Caki2 (cell line): ENCODE results near the gene PLEKHG4. TPM values are rescaled to one million over a fixed set of nuclear protein-coding genes. Genes with fewer than 3 reads are reported as not detected.

Source experiments
- DNase-seq: peaks from one replicate; pipeline ENCODE4 v3.0.0-alpha.2; 2015; ENCODE audit warnings: low read depth
- in situ Hi-C: cut with HindIII; loops from 2 replicates; pipeline ENCODE4 v1.10.0; 2016; ENCODE audit warnings: low sequenced_read_pairs, low pct_unique_long_range_greater_than_20kb, mixed read lengths
- total RNA-seq: library from RNA; depleted of rRNA; stranded (reverse); fragments of >200 nt; shearing (Covaris generic); gene quantifications from 2 replicates; pipeline ENCODE4 v1.2.3, GENCODE V29; 2014; ENCODE audit warnings: low replicate concordance

PLEKHG4 gene
- total RNA-seq, 1 experiment from 2014 or later, result 20.5 TPM

DNA sequence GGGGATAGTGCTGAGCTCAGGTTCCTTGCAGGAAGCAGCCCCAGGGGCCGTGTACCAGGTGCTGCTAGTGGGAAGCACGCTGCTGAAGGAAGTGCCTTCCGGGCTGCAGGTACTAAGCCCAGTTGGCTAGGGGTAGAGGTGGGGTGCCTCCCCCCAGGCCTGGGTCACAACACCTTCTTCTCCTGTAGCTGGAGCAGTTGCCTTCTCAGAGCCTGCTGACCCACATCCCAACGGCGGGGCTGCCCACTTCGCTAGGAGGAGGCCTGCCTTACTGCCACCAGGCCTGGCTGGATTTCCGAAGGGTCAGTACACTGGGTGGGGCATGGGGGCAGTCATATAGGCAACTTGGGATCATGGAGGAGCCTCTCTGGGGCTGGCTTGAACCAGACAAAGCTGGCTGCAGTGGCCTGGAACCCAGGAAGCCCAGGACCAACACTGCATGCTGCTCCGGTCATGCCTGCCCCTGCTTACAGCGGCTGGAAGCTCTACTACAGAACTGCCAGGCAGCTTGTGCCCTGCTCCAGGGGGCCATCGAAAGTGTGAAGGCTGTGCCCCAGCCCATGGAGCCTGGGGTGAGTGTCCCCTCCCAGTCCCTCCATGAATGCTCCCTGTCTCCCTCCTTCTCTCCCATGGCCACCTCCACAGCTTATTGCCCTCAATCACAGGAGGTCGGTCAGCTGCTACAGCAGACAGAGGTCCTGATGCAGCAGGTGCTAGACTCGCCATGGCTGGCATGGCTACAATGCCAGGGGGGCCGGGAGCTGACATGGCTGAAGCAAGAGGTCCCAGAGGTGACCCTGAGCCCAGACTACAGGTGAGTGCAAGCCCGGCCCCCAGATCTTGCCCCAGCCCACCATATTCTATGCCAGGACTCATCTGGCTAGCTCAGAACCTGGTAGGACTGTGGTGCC, 2.5 kb downstream of the PLEKHG4 start:
- no peak for DNase-seq
- in situ Hi-C loops, result no loop called here

DNA sequence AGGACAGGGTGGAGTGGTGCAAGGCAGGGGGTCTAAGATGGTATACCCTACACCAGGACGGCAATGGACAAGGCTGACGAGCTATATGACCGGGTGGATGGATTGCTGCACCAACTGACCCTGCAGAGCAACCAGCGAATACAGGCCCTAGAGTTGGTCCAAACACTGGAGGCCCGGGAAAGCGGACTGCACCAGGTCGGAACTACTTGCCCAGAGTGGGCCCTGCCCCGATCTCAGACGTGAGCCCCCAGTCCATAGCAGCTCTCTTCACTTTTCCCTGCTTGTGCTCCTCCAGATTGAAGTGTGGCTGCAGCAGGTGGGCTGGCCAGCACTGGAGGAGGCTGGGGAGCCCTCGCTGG, 3.1 kb downstream of the PLEKHG4 start:
- in situ Hi-C loops, result no loop called here
- DNase-seq, result no peak

DNA sequence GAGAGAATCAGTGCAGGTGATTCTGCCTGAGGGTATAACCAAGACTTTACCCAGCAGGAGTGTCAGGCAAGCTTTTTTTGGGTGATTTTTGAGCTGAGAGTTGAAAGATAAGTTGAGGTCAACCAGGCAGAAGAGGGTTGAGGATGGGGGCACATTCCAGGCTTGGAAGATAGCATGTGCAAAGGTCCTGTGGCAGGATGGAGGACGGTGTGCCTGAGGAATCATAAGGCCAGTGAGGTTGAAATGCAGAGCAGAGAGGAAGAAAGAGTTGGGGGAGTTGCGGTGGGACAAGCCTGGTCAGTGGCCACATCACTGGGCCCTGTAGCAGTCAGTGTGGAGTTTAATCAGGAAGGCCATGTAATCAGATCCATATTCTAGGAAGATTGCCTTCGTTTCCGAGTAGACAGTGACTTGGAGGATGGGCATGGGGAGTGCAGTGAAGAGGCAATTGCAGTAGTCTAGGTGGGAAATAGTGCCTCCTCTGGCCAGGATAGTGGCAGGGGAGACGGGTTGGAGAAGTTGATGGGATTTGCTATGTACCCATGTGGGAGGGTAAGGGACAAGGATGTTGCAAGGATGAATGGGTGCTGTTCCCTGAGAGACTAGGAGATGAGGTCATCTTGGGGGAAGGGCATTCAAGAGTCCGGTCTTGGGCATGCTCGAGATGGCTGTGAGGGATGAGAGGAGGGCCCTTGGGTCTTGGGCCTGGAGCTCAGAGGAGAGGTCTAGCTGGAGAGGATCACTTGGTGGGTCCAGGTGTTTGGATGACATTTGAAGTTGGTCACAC, 3.9 kb downstream of the PLEKHG4 start:
- in situ Hi-C loops, result no loop called here
- peak; percentile 17 for DNase-seq

DNA sequence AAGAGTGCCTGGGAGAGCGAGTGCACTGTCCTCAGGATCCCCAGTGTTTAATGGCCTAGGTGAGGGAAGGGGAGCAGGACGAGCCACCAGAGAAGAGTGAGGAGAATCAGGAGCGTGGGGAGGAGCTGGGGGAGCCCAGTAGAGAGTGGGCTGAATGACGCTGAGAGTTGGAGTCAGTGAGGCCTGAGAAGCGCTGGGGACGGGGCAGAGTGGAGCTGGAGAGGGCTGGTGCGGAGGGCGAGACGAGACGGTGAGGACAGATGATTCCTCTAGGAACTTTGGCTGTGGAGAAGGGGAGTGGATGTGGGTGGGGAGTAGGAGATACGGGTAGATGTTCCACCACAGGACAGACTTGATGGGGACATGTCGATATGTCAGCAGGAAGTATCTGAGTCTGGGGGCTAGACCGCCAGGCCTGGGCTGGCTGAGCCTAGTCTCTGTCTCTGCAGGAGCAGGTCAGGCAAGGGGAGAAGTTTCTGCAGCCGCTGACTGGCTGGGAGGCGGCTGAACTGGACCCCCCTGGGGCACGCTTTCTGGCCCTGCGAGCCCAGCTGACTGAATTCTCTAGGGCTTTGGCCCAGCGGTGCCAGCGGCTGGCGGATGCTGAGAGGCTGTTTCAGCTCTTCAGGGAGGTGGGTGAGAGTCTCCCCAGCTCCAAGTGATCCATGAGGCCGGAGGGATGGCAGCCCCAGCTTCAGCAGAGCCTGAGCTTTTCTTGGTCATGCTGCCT, 4.7 kb downstream of the PLEKHG4 start:
- no peak for DNase-seq
- in situ Hi-C loops, result no loop called here

DNA sequence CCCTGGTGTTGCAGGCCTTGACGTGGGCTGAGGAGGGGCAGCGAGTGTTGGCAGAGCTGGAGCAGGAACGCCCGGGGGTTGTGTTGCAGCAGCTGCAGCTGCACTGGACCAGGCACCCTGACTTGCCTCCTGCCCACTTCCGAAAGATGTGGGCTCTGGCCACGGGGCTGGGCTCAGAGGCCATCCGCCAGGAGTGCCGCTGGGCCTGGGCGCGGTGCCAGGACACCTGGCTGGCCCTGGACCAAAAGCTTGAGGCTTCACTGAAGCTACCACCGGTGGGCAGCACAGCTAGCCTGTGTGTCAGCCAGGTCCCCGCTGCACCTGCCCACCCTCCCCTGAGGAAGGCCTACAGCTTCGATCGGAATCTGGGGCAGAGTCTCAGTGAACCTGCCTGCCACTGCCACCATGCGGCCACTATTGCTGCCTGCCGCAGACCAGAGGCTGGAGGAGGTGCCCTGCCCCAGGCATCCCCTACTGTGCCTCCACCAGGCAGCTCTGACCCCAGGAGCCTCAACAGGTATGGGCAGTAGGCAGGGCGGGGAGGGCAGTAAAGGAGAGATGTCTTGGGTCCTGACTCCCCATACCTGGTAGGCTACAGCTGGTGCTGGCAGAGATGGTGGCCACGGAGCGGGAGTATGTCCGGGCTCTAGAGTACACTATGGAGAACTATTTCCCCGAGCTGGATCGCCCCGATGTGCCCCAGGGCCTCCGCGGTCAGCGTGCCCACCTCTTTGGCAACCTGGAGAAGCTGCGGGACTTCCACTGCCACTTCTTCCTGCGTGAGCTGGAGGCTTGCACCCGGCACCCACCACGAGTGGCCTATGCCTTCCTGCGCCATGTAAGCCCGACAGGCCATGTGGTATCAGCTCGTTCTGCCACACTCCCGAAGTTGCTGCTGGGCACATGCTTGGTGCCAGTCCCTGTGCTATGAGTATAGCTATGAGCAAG, 5.6 kb downstream of the PLEKHG4 start:
- DNase-seq, result no peak
- in situ Hi-C loops, result no loop called here

DNA sequence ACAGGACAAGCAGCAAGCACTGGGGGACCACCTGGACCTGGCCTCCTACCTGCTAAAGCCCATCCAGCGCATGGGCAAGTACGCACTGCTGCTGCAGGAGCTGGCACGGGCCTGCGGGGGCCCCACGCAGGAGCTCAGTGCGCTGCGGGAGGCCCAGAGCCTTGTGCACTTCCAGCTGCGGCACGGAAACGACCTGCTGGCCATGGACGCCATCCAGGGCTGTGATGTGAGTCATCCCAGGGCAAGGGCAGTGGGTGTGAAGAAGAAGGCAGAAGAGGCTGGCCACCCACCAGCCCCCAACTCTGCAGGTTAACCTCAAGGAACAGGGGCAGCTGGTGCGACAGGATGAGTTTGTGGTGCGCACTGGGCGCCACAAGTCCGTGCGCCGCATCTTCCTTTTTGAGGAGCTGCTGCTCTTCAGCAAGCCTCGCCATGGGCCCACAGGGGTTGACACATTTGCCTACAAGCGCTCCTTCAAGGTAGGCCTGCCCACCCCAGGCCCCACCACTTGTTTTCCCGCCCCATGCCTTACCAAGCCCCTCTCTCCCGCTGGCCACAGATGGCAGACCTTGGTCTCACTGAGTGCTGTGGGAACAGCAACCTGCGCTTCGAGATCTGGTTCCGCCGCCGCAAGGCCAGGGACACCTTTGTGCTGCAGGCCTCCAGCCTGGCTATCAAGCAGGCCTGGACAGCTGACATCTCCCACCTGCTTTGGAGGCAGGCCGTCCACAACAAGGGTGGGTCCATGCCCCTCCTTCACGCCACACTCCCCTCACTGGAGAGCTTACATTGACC, 7.3 kb downstream of the PLEKHG4 start:
- in situ Hi-C loops, result no loop called here
- DNase-seq, result no peak

DNA sequence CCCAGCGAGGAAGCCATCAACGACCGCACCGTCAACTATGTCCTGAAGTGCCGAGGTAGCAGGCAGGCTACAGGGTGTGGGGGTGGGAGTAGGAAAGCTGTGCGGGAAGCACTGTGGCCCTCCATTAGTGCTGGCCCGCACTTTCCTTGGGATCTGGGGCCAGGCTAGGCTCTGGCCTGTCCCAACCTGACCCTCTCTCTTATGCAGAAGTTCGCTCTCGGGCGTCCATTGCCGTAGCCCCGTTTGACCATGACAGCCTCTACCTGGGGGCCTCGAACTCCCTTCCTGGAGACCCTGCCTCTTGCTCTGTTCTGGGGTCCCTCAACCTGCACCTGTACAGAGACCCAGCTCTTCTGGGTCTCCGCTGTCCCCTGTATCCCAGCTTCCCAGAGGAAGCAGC, 8.6 kb downstream of the PLEKHG4 start:
- in situ Hi-C loops, result no loop called here
- no peak for DNase-seq

DNA sequence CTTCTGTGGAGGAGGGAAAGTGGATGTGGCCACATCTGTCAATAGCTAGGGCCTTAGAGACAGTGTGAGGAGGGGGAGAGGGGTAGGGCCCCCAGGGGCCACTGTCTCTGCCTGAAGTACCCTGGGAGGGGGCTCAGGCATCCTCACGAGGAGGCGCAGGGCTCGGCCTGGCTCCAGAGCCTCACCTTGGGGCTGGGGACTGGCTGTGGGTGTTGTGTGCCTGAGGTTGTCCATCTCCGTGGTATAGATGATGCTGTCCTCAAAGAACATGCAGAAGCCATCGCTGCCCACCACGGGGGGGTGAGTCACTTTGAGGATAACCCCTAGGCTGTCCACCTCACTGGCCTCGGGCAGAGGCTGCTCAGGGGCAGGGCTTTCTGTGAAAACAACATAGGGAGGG, 12.1 kb downstream of the PLEKHG4 start:
- in situ Hi-C loops, result no loop called here

DNA sequence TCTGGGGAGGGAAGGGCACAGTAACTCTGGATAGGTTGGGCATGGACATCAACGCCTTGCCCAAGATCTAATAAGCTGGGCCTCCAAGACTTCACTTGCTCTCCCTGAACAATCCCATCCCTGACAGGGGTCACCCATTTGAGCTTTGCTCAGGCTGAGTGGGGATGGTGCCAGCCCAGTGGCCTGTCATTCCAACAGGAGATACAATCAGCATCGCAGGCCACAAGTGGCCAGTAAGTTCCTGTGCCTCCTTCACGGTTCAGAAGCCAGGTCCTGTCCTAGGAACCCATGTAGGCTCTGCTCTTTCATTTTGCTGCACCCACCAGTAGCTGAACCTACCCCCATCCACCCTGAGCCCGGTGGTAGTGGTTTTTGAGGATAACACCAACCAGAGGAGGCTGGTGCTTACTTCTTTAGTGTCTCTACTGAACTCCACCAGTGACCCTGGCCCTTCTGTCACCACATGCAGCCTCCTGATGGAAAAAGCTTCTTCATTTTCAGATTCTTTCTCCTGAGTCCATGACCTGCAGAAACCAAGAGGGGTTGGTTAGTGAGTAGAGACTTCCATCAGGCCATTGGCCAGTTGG, 14.9 kb downstream of the PLEKHG4 start:
- in situ Hi-C loops, result no loop called here
- DNase-seq, result no peak

More for the DNA sequence above, 12.1 kb downstream of the PLEKHG4 start:
- no peak for DNase-seq

DNA sequence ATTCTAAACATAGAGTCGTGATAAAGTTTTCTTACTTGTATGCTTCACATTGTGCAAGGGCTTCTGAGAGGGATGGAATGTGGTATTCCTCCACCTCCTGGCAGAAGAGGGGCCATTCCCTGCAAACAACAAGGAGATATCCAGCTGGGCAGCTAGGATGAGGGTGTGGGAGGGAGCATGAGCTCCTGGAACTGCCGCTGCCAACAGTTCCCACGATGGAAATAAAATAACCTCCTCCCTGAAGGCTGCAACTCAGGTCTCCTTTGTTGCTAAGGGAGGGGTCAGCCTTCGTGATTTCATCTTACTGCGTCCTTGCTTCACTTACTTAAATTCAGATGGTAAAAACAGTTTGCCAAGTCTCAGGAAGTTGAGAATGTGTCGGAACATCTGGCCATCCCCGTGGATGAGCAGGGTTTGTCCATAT, 15.6 kb downstream of the PLEKHG4 start:
- in situ Hi-C loops, result no loop called here
- DNase-seq, result no peak

DNA sequence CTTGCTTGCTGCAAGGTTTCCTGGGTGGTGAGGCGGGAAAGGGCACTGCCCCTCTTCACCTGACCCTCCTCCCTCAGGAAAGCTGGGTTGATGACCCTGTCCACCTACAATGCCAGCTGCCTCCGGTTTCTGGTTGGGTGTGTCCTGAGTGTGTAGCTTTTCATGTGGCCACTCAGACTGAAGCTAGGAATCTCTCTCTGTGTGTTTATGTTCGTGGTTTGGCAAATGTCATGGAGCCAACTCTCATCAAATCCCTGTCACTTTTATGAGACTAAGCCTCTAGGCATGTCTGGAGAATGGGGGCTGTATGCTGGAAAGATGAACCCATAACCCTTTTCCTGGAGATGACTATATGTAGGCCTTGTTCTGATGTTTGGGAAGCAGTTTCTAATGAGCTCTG, 17.1 kb downstream of the PLEKHG4 start:
- in situ Hi-C loops, result no loop called here
- DNase-seq, result peak; percentile 67

DNA sequence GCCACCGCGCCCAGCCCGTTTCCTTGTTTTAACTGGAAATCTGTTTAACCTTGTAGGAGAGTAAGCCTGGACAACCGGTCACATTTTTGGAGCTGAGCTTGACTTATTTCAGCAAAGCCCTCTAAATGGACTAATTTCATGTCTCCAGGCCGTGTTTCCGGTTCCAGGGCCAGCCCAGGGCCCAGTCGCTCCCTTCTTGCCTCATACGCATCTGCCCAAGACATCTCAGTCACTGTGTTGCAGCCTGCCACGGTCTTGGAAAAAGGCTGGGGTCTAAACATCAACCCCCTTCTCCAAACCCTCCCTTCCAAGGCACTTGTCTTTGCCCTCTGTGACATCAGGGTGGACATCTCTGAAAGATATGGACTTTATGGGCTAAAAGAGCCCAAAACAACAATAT, 18.9 kb downstream of the PLEKHG4 start:
- in situ Hi-C loops, result no loop called here
- no peak for DNase-seq

DNA sequence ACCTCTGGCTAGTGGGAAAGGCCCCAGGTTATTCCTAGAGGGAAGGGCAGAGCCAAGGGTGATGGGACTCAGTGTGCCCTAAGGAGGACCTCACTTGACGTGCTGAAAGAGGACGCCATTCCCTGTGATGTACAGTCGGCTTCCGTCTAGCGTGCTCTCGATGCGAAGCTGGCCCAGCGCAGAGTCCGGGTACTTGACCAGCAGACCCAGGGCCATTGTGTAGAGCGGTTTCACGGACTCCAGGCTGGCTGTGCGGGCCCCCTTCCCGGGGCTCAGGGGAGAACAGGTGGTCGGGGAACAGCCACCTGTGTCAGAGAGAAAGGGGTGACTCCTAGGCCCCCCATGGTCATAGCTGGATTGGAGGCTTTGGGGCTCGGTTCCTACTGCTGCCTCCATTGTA, 19.9 kb downstream of the PLEKHG4 start:
- in situ Hi-C loops, result no loop called here
- DNase-seq, result no peak

DNA sequence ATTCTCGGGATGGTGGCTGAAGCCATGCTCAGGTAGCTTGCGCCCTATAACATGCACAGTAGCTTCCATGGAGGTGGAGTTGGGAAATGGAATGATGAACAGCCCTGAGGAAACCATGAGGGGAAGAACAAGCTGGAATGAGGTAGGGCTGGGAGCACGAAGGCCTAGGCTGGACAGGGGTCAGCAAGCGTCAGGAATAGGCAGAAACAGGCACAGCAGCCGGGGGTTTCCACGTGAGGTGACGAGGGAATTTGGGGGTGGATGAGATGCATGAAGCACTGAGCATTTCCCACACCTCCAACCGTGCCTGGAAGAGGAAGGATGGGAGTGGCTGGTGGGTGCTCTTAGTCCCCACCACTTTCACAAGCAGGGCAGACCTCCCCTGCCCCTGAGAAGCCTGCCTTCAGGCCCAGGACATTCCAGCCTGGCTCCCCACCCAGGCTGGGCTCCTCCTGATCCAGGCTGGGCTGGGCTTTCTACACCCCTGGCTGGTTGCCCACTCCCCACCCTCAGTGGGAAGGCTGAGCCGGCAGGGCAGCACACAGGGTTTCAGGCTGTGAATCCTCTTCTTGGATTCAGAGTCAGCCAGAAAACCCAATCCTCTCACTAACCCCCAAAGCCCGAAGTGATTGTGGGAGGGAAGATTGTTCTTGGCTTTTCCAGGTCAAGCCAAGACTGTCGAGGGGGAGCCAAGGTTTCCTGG, 21.9 kb downstream of the PLEKHG4 start:
- in situ Hi-C loops, result no loop called here
- DNase-seq, result no peak

DNA sequence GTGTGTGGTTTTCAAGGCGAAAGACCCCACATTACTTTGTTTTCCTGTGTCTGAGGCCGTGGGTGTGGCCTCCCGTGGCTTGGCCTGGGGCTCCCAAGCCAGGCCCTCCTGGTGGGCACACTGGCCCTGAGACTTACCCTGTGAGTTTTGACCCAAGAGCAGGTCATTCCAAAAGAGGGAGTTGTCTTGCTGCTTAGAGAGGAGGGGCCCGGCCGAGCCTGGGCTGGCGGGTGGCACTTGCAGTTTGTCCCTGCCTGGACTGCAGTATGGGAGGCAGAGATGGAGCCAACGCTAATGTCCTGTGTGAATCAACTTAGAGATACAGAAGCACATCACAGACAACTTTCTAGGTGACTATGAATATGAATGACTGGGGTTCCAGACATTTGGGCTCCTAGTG, 22.7 kb downstream of the PLEKHG4 start:
- in situ Hi-C loops, result no loop called here

DNA sequence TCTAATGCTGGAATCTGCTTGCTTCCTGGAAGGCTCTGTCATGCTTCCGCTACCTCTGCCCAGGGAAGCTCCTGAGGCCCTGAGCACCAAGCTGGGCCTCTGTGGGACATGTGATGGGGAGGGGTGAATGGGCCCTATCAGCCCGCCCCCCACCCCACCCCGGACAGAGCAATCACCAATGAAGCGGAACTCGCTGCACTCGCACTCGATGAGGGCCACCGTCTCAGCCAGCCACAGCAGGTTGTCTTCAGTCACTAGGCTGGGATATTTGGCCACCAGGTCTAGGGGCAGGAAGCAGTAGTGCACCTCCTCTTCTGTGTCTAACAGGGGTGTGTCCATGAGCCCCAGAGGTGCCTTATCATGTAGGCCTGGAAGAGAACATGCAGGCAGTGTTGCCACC, 23.6 kb downstream of the PLEKHG4 start:
- DNase-seq, result no peak
- in situ Hi-C loops, result no loop called here

More for the DNA sequence above, 22.7 kb downstream of the PLEKHG4 start:
- no peak for DNase-seq
